Activated T-helper 1 cell treated with anti-CD3 and anti-CD28 coated beads, Interleukin-12 subunit alpha, Interleukin-12 subunit beta, Interleukin-2, Interleukin-4 antibody, amounts not matched to agents 30 ng/mL and 10 ng/mL and 1 ng/mL, durations not matched to agents 14 hours and 24 hours and 36 hours (primary cell): ENCODE results near the gene PDGFA. TPM values are rescaled to one million over a fixed set of nuclear protein-coding genes. Genes with fewer than 3 reads are reported as not detected.

Source experiments
- DNase-seq: peaks from one replicate; pipeline ENCODE4 v3.0.0; 2021; ENCODE audit warnings: low spot score
- H3K27ac Mint-ChIP-seq: one replicate; pipeline ENCODE4 v1.8.0; 2021; ENCODE audit warnings: mild to moderate bottlenecking, mixed read lengths
- H3K27me3 Mint-ChIP-seq: one replicate; pipeline ENCODE4 v1.8.0; 2022; ENCODE audit warnings: mild to moderate bottlenecking, moderate library complexity, mixed read lengths; ENCODE audit not compliant: insufficient read depth
- H3K36me3 Mint-ChIP-seq: one replicate; pipeline ENCODE4 v1.8.0; 2021; ENCODE audit warnings: low read depth, mixed read lengths
- H3K4me1 Mint-ChIP-seq: one replicate; pipeline ENCODE4 v1.8.0; 2021; ENCODE audit warnings: low read depth, mixed read lengths
- H3K4me3 Mint-ChIP-seq: one replicate; pipeline ENCODE4 v1.8.0; 2021; ENCODE audit warnings: mild to moderate bottlenecking, moderate library complexity, mixed read lengths
- H3K9me3 Mint-ChIP-seq: one replicate; pipeline ENCODE4 v1.8.0; 2021; ENCODE audit warnings: mixed read lengths
- intact Hi-C: fragments of 100-400 bp; cut with micrococcal nuclease; formaldehyde crosslinking; loops from one replicate; pipeline ENCODE4 v1.15.1; 2024
- total RNA-seq: library from RNA; stranded (reverse); gene quantifications from 2 replicates; pipeline ENCODE4 v1.2.3, GENCODE V29; 2022

The PDGFA gene
- total RNA-seq, 1 donor from 2014 or later, result 8.5 TPM

GRCh38 chr7:479948-480499 lies 39.6 kb downstream of the PDGFA start:
- H3K36me3 Mint-ChIP-seq, result no peaks in the 10 kb centered on the region
- H3K4me1 Mint-ChIP-seq, result no peaks in the 10 kb centered on the region
- intact Hi-C loops, result no loop called here
- DNase-seq, result no peak
- H3K9me3 Mint-ChIP-seq, result peaks cover 12% of the 10 kb centered on the region
- peaks cover 2% of the 10 kb centered on the region for H3K27me3 Mint-ChIP-seq
- no peak overlapping the region for H3K4me3 Mint-ChIP-seq
- no peak overlapping the region for H3K27ac Mint-ChIP-seq

- Mint-ChIP-seq H3K27me3 (peaks cover 2% of the 10 kb centered on the region), H3K27ac (no peak overlapping the region), H3K4me3 (no peak overlapping the region), H3K36me3 (no peaks in the 10 kb centered on the region), H3K9me3 (peaks cover 12% of the 10 kb centered on the region), H3K4me1 (no peaks in the 10 kb centered on the region)
- DNase-seq, result no peak
- intact Hi-C loops, result no loop called here
Observed at GRCh38 chr7:479115-479947, 40.3 kb downstream of the PDGFA start.

- intact Hi-C loops, result no loop called here
- Mint-ChIP-seq H3K9me3 (peaks cover 12% of the 10 kb centered on the region), H3K4me3 (no peak overlapping the region), H3K27ac (no peak overlapping the region), H3K27me3 (peaks cover 2% of the 10 kb centered on the region), H3K36me3 (no peaks in the 10 kb centered on the region), H3K4me1 (no peaks in the 10 kb centered on the region)
- no peak for DNase-seq
Observed at GRCh38 chr7:477626-478220, 41.9 kb downstream of the PDGFA start.

- Mint-ChIP-seq H3K9me3 (peaks cover 3% of the 10 kb centered on the region), H3K27ac (no peak overlapping the region), H3K36me3 (no peaks in the 10 kb centered on the region), H3K27me3 (no peaks in the 10 kb centered on the region), H3K4me1 (no peaks in the 10 kb centered on the region), H3K4me3 (no peak overlapping the region)
- intact Hi-C loops, result no loop called here
- no peak for DNase-seq
Observed at GRCh38 chr7:476736-477360, 42.8 kb downstream of the PDGFA start.

GRCh38 chr7:475951-476441 lies 43.6 kb downstream of the PDGFA start:
- no peak overlapping the region for H3K27ac Mint-ChIP-seq
- peaks cover 3% of the 10 kb centered on the region for H3K9me3 Mint-ChIP-seq
- H3K27me3 Mint-ChIP-seq, result no peaks in the 10 kb centered on the region
- no peaks in the 10 kb centered on the region for H3K4me1 Mint-ChIP-seq
- H3K4me3 Mint-ChIP-seq, result no peak overlapping the region
- no peaks in the 10 kb centered on the region for H3K36me3 Mint-ChIP-seq
- intact Hi-C loops, result no loop called here
- DNase-seq, result no peak

GRCh38 chr7:475425-475728 lies 44.3 kb downstream of the PDGFA start:
- no peaks in the 10 kb centered on the region for H3K4me1 Mint-ChIP-seq
- H3K36me3 Mint-ChIP-seq, result no peaks in the 10 kb centered on the region
- H3K27me3 Mint-ChIP-seq, result no peaks in the 10 kb centered on the region
- H3K4me3 Mint-ChIP-seq, result no peak overlapping the region
- H3K9me3 Mint-ChIP-seq, result peaks cover 3% of the 10 kb centered on the region
- H3K27ac Mint-ChIP-seq, result no peak overlapping the region
- no peak for DNase-seq
- intact Hi-C loops, result no loop called here

- H3K36me3 Mint-ChIP-seq, result no peaks in the 10 kb centered on the region
- H3K27ac Mint-ChIP-seq, result no peak overlapping the region
- no peaks in the 10 kb centered on the region for H3K27me3 Mint-ChIP-seq
- intact Hi-C loops, result no loop called here
- no peak overlapping the region for H3K4me3 Mint-ChIP-seq
- no peak for DNase-seq
- peaks cover 3% of the 10 kb centered on the region for H3K9me3 Mint-ChIP-seq
- H3K4me1 Mint-ChIP-seq, result no peaks in the 10 kb centered on the region
Observed at GRCh38 chr7:474605-475424, 44.8 kb downstream of the PDGFA start.

- no peak for DNase-seq
- H3K4me1 Mint-ChIP-seq, result no peaks in the 10 kb centered on the region
- no peak overlapping the region for H3K4me3 Mint-ChIP-seq
- intact Hi-C loops, result no loop called here
- no peak overlapping the region for H3K27ac Mint-ChIP-seq
- H3K27me3 Mint-ChIP-seq, result no peaks in the 10 kb centered on the region
- no peaks in the 10 kb centered on the region for H3K36me3 Mint-ChIP-seq
- H3K9me3 Mint-ChIP-seq, result peaks cover 4% of the 10 kb centered on the region
Observed at GRCh38 chr7:473870-474604, 45.6 kb downstream of the PDGFA start.

- H3K4me1 Mint-ChIP-seq, result no peaks in the 10 kb centered on the region
- H3K36me3 Mint-ChIP-seq, result no peaks in the 10 kb centered on the region
- DNase-seq, result no peak
- H3K27me3 Mint-ChIP-seq, result no peaks in the 10 kb centered on the region
- H3K27ac Mint-ChIP-seq, result no peak overlapping the region
- H3K9me3 Mint-ChIP-seq, result peaks cover 12% of the 10 kb centered on the region
- intact Hi-C loops, result no loop called here
- no peak overlapping the region for H3K4me3 Mint-ChIP-seq
Observed at GRCh38 chr7:473211-473734, 46.4 kb downstream of the PDGFA start.

- no peak for DNase-seq
- Mint-ChIP-seq H3K9me3 (peaks cover 18% of the 10 kb centered on the region), H3K4me3 (no peak overlapping the region), H3K27me3 (no peaks in the 10 kb centered on the region), H3K27ac (no peak overlapping the region), H3K36me3 (no peaks in the 10 kb centered on the region), H3K4me1 (no peaks in the 10 kb centered on the region)
- intact Hi-C loops, result no loop called here
Observed at GRCh38 chr7:472640-472957, 47.0 kb downstream of the PDGFA start.

- Mint-ChIP-seq H3K9me3 (peaks cover 24% of the 10 kb centered on the region), H3K4me1 (no peaks in the 10 kb centered on the region), H3K36me3 (no peaks in the 10 kb centered on the region), H3K4me3 (no peak overlapping the region), H3K27ac (no peak overlapping the region), H3K27me3 (no peaks in the 10 kb centered on the region)
- intact Hi-C loops, result no loop called here
- DNase-seq, result no peak
Observed at GRCh38 chr7:471866-472639, 47.6 kb downstream of the PDGFA start.
